Anterior cingulate cortex (tissue), 58 donors: ENCODE measurements around the gene PCSK9.

ENCODE experiments used
- DNase-seq, 58 donors: peaks; one replicate each; lab custom pipeline; 2025; lab: John Stamatoyannopoulos, UW

The PCSK9 gene

DNA sequence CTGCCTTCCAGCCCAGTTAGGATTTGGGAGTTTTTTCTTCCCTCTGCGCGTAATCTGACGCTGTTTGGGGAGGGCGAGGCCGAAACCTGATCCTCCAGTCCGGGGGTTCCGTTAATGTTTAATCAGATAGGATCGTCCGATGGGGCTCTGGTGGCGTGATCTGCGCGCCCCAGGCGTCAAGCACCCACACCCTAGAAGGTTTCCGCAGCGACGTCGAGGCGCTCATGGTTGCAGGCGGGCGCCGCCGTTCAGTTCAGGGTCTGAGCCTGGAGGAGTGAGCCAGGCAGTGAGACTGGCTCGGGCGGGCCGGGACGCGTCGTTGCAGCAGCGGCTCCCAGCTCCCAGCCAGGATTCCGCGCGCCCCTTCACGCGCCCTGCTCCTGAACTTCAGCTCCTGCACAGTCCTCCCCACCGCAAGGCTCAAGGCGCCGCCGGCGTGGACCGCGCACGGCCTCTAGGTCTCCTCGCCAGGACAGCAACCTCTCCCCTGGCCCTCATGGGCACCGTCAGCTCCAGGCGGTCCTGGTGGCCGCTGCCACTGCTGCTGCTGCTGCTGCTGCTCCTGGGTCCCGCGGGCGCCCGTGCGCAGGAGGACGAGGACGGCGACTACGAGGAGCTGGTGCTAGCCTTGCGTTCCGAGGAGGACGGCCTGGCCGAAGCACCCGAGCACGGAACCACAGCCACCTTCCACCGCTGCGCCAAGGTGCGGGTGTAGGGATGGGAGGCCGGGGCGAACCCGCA lies at the start of gene PCSK9:
TSS of gene PCSK9 (plus strand) at position 207 of the 741 bp plus-strand sequence. CDS start at position 497, 290 bp downstream.
- no peak for DNase-seq

DNA sequence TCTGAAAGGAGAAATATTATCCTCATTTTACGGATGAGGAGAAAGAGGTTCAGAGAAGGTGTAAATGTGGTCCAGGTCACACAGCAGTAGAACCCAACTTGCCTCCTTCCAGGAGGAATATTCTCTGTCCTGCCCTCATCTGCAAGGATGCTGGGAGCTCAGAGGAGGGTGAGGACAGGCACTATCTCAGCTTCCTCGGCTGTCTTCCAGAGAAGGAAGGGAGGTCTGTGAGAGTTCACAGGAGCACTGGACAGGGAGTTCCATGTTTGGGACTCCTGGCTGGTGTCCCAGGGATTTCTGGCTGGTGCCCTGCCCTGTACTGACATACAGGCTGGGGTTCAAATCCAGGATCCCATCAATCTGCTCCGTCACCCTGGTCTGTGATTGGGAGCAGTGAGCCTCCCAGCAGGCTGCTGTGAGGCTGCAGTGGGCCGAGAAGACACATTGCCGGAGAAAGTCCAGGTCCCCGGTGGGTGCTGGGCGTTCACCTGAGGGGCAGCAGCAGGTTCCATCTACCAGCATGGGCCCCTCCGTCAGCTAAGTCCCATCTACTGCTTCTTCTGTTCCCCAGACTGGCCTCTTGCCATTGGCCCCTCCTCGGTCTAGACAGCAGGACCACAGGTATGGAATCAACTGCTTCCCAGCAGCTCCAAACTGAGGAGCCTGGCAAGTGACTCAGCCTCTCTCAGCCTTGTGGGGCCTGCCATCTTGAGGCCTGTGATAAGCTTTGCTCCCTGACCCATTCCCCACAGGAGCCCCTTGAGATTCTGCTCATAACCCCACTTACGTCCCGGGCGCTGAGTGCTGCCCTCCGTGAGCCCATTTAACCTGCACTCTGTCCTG lies 49.2 kb upstream of the PCSK9 start:
- no peak for DNase-seq

DNA sequence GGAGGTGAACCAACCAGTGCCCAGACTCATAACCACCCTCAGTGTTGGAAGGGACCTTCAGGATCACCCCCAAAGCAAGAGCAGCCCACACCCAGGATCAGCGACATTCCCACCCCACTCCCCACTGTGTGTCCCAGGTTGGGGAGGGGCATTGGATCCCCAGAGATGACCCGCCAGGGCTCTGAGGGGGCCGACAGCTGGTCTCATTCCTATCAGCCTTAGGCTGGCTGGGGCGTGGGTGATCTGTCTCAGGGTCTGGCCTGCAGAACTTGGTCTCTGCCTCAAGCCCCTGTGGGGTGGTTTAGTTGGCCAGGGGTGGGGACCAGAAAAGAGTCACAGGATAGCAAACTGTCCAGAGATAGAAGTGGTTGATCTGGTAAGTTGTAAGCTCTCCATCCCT lies 48.4 kb upstream of the PCSK9 start:
- no peak for DNase-seq

DNA sequence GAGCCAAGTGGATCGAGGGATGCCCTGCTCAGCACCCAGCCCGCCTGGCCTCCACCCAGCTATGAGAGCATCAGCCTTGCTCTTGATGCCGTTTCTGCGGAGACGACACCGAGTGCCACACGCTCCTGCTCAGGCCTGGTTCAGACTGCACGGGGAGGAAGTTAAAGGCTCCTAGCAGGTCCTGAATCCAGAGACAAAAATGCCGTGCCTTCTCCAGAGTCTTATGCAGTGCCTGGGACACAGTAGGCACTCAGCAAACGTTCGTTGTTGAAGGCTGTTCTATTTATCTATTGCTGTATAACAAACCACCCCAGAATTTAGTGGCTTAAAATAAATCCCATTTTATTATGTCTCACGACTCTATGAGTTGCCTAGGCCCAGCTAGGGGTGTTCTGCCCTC lies 47.4 kb upstream of the PCSK9 start:
- DNase-seq = no peak

DNA sequence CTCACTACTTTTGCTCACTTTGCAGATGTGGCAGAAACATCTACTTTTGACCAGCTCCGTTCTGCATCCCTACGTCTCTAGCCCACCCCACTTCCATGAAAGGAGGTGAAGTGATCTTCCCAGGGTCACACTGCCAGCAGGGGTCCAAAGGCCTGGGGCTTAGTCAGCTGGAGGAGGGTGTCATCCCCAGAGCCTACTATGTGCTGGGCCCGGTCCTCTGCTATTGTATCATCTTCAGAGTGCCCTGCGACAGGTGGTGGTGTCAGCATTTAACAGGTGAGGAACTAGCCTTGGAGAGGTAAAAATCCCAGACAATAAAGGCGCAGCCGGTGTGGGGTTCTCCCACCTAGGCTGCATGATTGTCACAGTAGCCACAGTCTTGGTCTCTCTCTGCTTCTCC lies 46.2 kb upstream of the PCSK9 start:
- no peak for DNase-seq

DNA sequence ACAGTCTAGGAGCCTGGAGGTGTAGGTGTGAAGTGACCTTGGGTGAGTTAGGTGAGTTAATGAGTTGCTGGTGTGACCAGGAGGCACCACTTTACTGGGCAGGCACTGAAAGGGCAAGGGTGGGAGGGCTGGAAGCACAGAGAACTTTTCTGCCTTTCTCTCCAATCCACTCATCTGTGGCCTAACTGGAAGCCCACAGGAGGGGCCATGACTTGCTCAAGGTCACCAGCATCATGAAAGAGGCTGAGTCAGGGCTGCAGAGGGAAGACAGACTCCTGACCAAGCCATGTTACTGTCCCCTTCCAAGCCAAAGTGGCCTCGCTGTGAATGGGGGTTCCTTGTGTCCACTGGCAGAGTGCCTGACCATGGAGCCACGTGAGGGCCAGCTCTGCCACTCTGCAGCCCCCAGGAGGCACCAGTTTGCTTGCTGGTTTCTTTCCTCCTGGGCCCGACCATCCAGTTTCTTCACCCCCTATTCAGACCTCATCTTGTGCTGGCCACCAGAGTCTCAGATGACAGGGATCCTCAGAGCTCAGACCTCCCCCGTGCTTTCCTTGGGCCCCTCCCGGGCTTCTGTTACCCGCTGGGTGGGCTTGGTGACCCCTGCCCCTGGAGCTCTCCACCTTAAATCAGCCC lies 44.9 kb upstream of the PCSK9 start:
- DNase-seq = no peak

DNA sequence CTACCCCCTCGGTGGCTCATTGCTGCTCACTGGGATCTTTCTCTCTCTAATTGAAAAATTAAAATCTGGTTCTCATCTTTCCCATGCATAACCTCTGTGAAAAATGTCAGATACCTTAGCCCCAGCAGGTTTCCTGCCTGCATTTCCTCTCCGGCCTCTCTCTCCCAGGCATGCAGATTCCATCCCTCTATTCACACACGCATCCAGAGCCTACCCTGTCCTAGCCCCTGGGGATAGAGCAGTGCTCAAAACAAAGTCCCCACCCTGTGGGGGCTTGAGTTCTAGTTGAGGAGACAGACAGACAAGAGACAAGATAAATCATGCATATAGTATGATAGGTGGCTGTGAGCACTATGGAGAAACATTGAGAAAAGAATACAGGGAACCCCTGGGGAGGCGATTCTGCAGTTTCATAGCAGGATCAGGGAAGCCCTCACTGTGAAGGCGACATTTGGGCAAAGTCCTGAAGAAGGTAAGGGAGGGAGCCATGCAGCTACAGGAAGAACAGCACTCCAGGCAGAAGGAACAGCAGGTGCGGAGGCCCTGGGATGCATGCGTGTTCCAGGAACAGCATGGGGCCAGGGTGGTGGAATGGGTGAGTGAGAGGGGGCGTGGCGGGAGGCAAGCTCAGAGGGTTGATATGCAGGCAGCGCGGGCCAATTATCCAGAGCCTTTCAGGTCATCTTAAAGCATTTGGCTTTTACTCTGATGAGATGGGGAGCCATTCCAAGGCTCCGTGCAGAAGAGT lies 44.2 kb upstream of the PCSK9 start:
- no peak for DNase-seq

DNA sequence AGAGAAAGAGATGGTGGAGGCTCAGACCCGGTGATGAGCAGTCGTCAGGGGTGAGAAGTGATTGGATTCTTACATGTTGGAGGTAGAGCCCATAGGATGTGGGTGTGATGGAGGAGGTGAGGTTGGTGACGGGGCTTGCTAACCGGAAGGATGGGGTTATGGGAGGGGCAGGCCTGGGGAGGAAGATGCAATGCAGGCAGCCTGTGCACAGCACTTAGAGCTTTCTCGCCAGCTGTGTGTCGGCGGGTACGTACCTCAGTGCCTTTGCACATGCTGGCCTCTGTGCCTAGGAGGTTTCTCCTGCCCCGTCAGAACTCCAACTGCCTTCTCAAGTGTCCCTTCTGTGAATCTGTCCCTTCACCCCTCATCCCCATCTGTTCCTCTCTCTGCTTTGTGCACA lies 43.5 kb upstream of the PCSK9 start:
- DNase-seq = no peak

DNA sequence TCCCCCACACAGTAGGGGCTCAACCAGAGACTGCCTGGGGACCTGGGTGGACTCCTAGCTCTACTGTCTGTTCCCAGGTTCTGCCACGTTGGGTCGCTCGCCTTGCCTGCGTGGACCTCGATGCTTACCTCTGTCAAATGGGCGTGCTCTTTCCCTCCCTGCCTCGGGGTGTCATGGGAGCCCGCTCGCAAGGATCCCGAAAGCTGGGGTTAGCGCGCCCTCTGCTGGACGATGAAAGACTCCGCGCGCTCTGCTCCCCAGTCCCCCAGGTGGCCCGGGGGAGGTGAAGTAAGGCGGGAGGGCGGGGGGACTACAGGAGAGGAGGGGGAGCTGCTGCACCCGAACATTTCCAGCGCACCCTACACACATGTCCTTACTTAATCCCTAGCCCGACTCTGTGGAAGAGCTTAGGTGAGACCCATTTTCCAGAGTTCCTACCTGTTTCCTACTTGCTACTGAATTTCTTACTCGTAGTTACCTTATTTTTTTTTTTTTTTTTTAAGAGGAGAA lies 42.9 kb upstream of the PCSK9 start:
- peak in 43 of 58 donors; percentile 2 to 69 (median 20) for DNase-seq

DNA sequence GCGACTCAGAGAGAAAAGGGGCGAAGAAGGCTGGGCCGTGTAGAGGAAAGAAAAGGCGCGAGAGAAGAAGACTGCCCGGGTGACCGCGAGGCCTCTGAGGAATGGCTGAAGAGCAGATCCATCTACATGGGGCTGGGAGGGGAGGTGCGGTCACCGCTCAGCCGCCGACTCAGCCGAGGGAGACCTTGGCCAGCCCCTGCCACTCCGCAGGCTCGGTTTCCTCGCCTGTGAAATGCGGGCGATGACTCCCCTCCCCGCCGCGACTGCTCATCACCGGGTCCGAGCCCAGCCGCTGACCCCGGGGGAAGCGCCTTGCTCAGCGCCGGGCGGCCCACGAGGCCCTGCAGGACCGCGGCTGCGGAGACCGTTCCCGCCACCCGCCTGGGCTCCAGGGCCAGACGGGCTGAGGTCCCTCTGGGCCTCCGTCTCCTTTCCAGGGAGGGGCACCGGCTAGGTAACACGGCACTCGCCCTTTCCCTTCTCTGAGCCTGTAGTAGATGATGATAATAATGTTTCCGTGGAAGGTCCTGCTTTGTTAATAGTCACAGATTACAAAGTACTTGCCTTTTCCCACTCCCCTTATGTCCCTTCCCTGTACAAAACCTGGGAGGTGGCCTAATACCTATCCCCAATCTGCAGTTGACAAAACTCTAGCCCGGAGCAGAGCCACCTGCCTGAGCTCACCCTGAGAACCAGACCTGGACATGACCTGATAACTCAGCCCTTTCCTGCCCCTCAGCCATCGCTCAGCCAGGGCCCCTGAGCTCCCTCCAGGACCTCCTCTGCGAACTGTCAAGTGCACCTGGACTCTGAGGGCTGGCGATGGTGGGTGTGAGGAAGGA lies 42.3 kb upstream of the PCSK9 start:
- DNase-seq = no peak

DNA sequence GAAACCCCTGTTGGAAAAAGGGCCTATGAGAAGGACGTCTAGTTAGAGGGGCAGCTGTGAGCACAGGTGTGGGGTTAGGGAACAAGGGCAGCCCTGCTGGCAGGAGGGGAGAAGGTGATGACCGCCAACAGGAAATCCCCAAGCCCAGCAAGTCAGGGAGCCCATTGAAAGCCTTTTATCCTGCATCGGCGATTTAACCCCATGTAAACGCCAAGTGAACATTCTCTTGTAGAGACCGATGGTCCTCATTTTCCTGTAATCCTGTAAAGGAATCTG lies 41.7 kb upstream of the PCSK9 start:
- no peak for DNase-seq

DNA sequence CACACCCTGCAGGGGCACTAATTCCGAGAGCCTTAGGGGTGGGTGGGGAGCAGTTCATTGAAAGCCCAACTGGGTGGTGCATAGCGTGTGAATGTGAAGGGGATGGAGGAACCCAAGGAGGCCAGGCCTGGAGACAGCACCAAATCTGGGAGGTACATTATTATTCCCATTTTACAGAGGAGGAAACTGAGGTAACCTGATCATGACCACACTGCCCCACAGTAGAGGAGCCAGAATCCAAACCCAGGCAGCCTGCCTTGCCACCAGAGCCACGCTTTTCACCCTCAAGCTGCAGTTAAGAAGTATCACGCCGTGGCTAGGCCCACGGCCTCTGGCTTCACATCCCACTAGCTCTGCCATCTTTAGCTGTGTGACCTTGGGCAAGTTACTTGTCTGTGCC lies 41.2 kb upstream of the PCSK9 start:
- no peak for DNase-seq

DNA sequence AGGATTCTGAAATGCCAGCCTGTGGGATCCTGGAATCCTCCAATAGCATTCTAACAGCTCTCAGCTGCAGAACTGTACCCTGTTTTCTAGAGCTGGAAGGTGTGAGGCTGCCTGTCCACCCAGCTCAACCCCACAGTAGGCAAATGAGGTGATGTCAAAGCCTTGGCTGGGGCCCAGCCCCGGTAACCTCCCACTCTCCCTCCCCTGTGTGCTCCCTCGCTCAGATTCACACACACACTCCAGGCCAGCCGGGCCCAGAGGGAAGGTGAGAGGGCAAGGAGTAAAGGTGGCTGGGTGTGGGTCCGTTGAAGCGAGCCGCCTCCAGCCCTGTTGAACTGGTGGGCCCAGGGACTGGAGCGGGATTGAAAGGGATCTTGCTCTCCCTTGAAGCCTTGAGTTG lies 40.7 kb upstream of the PCSK9 start, which contains the start of gene BSND:
TSS of gene BSND (plus strand) at position 257 of the 400 bp plus-strand sequence. CDS start 254 bp downstream, outside the sequence.
- no peak for DNase-seq

DNA sequence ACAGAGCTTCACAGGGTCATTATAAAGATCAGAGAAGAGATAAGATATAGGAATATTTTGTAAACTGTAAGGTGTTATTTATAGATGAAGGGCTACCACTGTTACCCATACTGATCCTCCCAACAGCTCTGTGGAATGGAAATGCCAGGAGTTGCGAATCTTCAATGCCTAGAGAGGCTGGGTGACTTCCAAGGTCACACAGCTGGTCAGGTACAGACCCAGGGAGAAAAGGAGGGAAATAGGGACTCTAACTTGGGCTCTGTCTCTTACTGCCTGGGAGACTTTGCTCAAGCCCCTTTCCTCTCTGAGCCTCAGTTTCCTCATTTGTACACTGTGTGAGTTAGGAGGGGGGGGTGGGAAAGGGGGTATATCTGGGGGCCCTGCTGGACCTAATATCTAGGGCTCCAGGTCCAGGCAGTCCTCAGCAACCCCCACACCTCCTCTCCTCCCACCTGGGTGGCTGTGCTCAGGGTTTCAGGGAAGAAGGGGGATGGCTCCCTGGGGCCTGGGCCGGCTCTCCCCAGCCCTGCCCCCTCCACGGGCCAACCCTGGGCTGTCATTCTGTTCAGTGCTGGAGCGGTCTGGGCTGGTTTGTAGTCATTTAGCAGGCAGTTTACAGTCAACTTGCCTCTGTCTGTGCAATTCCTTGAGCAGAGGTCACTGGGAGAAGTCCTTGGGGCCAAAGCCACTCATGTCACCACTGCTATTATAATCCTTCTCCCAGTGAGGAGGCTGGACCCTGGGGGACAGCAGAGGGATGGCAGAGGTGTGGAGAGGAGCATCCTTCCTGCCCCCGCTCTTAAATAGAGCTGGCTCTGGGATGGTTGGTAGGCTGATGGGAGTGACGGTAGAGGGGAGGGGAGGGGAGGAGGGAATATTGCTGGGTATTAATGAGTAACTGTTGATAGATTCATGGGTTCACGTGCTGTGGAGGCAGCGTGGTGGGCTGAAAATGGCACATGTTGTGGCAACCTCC lies 39.0 kb upstream of the PCSK9 start:
- no peak for DNase-seq

DNA sequence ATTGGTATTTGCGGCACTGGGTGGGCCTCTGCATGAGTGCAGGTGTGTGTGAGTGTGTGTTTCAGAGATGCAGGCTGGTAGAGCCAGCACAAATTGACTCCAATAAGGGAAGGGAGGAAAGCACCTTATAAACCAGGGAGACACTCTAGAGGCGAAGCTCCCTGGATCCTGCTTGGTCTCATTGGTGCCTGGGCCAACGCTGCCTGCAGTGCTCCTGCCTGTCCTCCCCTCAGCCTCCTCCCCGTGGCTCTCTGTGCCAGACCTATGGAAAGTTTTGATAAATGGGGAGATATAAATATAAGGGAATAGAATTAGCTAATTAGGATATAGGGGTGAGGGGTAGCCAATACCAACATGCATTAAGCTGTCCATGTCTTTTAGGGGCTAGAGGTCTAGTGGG lies 38.0 kb upstream of the PCSK9 start:
- no peak for DNase-seq

DNA sequence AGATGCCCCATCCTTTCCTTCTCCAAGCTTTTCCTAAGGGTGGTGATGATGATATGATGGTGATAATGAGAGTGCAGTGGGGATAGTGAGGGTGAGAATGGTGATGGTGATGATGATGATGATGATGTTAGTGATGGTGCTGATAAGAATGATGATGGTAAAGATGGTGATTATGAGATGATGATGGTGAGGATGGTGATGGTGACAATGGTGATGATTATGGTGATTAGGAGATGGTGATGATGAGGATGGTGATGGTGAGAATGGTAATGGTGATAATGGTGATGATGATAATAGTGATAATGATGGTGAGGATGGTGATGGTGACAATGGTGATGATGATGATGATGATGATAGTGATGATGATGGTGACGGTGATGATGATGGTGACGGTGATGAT lies 36.7 kb upstream of the PCSK9 start:
- no peak for DNase-seq

DNA sequence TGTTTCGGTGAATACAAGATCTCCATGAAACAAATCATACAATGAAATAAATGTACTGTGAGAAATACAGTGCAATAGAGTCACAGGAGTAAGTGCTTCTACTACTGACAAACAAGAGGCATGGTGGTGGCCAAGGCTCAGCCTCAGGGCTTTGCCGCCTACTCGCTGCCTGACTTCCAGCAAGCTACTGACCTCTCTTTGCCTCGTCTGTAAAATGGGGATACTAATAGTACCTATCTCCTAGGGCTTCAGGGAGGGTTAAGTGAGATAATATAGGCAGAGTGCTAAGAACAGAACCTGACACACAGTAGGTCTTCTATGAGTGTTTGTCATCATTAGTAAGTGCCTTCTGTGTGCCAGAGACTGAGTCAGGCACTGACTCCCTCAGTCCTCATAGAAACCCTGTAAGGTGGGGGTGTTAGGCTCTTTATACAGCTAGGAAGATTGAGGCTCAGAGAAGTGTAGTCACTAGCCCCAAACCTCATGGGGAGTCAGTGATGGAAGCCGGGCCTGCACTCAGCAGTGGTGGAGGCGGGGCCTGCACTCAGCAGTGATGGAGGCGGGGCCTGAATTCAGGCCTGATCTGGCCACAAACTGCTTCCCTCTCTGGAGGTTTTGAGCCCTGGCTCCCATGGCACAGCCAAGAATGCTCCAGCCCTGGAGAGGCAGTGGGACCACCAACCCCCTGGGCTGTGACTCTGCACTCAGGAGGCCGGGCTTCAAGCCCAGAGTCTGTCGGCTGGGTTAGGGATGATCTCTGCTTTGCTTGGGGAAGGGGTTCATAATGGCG lies 33.8 kb upstream of the PCSK9 start:
- DNase-seq = no peak

DNA sequence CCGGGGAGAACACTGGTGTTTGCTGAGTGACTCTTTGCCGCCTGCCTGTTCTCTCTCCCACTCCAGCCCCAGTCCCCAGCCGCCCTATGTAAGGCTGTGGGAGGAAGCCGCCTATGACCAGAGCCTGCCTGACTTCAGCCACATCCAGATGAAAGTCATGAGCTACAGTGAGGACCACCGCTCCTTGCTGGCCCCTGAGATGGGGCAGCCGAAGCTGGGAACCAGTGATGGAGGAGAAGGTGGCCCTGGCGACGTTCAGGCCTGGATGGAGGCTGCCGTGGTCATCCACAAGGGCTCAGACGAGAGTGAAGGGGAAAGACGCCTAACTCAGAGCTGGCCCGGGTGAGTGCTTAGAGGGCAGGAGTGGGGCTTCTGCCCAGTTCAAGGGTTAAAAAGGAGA lies 32.4 kb upstream of the PCSK9 start:
- DNase-seq = no peak
